H9 (cell line): ENCODE measurements around the gene NMUR2. TPM values are rescaled to one million over a fixed set of nuclear protein-coding genes. Genes with fewer than 3 reads are reported as not detected.

ENCODE experiments used
- DNase-seq: peaks from one replicate; pipeline ENCODE4 v3.0.0-alpha.2; 2017
- H2AFZ ChIP-seq: one replicate; pipeline ENCODE4 v1.6.1; 2013; ENCODE audit warnings: mild to moderate bottlenecking, low read length, control low read depth, moderate library complexity
- H2AK5ac ChIP-seq: 2 replicates; pipeline ENCODE4 v1.6.1; 2013; ENCODE audit warnings: low read length, control low read depth, mixed read lengths; ENCODE audit not compliant: insufficient read length
- H2BK120ac ChIP-seq: one replicate; pipeline ENCODE4 v1.6.1; 2013; ENCODE audit warnings: low read depth, mild to moderate bottlenecking, low read length, control low read depth, inconsistent platforms; ENCODE audit not compliant: poor library complexity, severe bottlenecking
- H2BK12ac ChIP-seq: 2 replicates; pipeline ENCODE4 v1.6.1; 2013; ENCODE audit warnings: low read length, control low read depth, mixed read lengths, low read depth; ENCODE audit not compliant: insufficient read length
- H2BK15ac ChIP-seq: 2 replicates; pipeline ENCODE4 v1.6.1; 2013; ENCODE audit warnings: low read depth, low read length, control low read depth
- H2BK20ac ChIP-seq: one replicate; pipeline ENCODE4 v1.6.1; 2013; ENCODE audit warnings: low read depth, mild to moderate bottlenecking, low read length, control low read depth, inconsistent platforms; ENCODE audit not compliant: poor library complexity, severe bottlenecking
- H2BK5ac ChIP-seq: 2 replicates; pipeline ENCODE4 v1.6.1; 2013; ENCODE audit warnings: low read length, control low read depth, mixed read lengths; ENCODE audit not compliant: insufficient read length
- H3K14ac ChIP-seq: 2 replicates; pipeline ENCODE4 v1.6.1; 2013; ENCODE audit warnings: low read length, control low read depth; ENCODE audit not compliant: insufficient read depth
- H3K18ac ChIP-seq: 2 replicates; pipeline ENCODE4 v1.6.1; 2013; ENCODE audit warnings: low read depth, mild to moderate bottlenecking, mixed read lengths, low read length, control low read depth; ENCODE audit not compliant: insufficient read length
- H3K23ac ChIP-seq: 2 replicates; pipeline ENCODE4 v1.6.1; 2013; ENCODE audit warnings: low read length, control low read depth, mixed read lengths, low read depth; ENCODE audit not compliant: insufficient read length
- H3K23me2 ChIP-seq: 2 replicates; pipeline ENCODE4 v1.6.1; 2013; ENCODE audit warnings: low read depth, mild to moderate bottlenecking, mixed read lengths, low read length, control low read depth; ENCODE audit not compliant: insufficient read length, poor library complexity, severe bottlenecking
- H3K27ac ChIP-seq: 2 replicates; pipeline ENCODE4 v1.5.1; 2013; ENCODE audit warnings: low read length, control low read depth, mixed read lengths, low read depth; ENCODE audit not compliant: insufficient read length
- H3K27me3 ChIP-seq: 2 replicates; pipeline ENCODE4 v1.6.1; 2013; ENCODE audit warnings: low read length, control low read depth, inconsistent platforms; ENCODE audit not compliant: insufficient read depth
- H3K4ac ChIP-seq: 2 replicates; pipeline ENCODE4 v1.6.1; 2013; ENCODE audit warnings: low read depth, mild to moderate bottlenecking, control low read depth, inconsistent platforms, low read length, moderate library complexity
- H3K4me1 ChIP-seq: 2 replicates; pipeline ENCODE4 v1.6.1; 2013; ENCODE audit warnings: low read length, control low read depth, inconsistent platforms; ENCODE audit not compliant: insufficient read depth
- H3K4me2 ChIP-seq: 2 replicates; pipeline ENCODE4 v1.6.1; 2013; ENCODE audit warnings: low read length, control low read depth, mixed read lengths; ENCODE audit not compliant: insufficient read length, insufficient read depth
- H3K56ac ChIP-seq: 2 replicates; pipeline ENCODE4 v1.6.1; 2013; ENCODE audit warnings: low read depth, mild to moderate bottlenecking, mixed read lengths, low read length, control low read depth; ENCODE audit not compliant: insufficient read length
- H3K79me1 ChIP-seq: 2 replicates; pipeline ENCODE4 v1.6.1; 2013; ENCODE audit warnings: low read depth, mild to moderate bottlenecking, moderate library complexity, low read length, control low read depth, inconsistent platforms; ENCODE audit not compliant: insufficient read depth, poor library complexity, severe bottlenecking
- H3K79me2 ChIP-seq: 2 replicates; pipeline ENCODE4 v1.6.1; 2013; ENCODE audit warnings: low read length, control low read depth, inconsistent platforms; ENCODE audit not compliant: insufficient read depth
- H3K9ac ChIP-seq: 2 replicates; pipeline ENCODE4 v1.6.1; 2013; ENCODE audit warnings: low read length, control low read depth, mixed read lengths; ENCODE audit not compliant: insufficient read length; ENCODE audit errors: extremely low read depth
- H3K9me3 ChIP-seq: one replicate; pipeline ENCODE4 v1.6.1; 2013; ENCODE audit warnings: low read depth, low read length, inconsistent platforms; ENCODE audit not compliant: control insufficient read depth
- H3T11ph ChIP-seq: one replicate; pipeline ENCODE4 v1.6.1; 2013; ENCODE audit warnings: mild to moderate bottlenecking, low read length, control low read depth, inconsistent platforms
- H4K20me1 ChIP-seq: one replicate; pipeline ENCODE4 v1.6.1; 2013; ENCODE audit not compliant: control insufficient read depth, insufficient read length, insufficient read depth
- H4K5ac ChIP-seq: 2 replicates; pipeline ENCODE4 v1.6.1; 2013; ENCODE audit warnings: low read depth, mild to moderate bottlenecking, mixed read lengths, low read length, control low read depth; ENCODE audit not compliant: insufficient read length
- H4K8ac ChIP-seq: replicated peaks from 2 replicates; pipeline ENCODE4 v1.6.1; 2013; ENCODE audit warnings: low read length, control low read depth, mixed read lengths, low read depth; ENCODE audit not compliant: insufficient read length
- H4K91ac ChIP-seq: 2 replicates; pipeline ENCODE4 v1.6.1; 2013; ENCODE audit warnings: low read depth, mild to moderate bottlenecking, moderate library complexity, mixed read lengths, low read length, control low read depth; ENCODE audit not compliant: insufficient read length
- H3K27ac Mint-ChIP-seq, 3 experiments: 2 replicates in 2 of 3; 3 replicates in 1 of 3; pipeline ENCODE4 v1.8.0; 2020 to 2021; ENCODE audit warnings: mixed read lengths in 3 of 3, mild to moderate bottlenecking in 1 of 3, moderate library complexity in 1 of 3
- H3K27me3 Mint-ChIP-seq: 2 replicates; pipeline ENCODE4 v1.8.0; 2021; ENCODE audit warnings: low read depth, mild to moderate bottlenecking, moderate library complexity, mixed read lengths
- H3K36me3 Mint-ChIP-seq, 3 experiments: 2 replicates in 2 of 3; 3 replicates in 1 of 3; pipeline ENCODE4 v1.8.0; 2020 to 2021; ENCODE audit warnings: low read depth in 3 of 3, mixed read lengths in 3 of 3; ENCODE audit not compliant: insufficient read depth in 1 of 3
- H3K4me1 Mint-ChIP-seq, 2 experiments: 2 replicates each; pipeline ENCODE4 v1.8.0; 2020; ENCODE audit warnings: mixed read lengths in 2 of 2
- H3K4me3 Mint-ChIP-seq, 2 experiments: 2 replicates in 1 of 2; 3 replicates in 1 of 2; pipeline ENCODE4 v1.8.0; 2020 to 2021; ENCODE audit warnings: mild to moderate bottlenecking in 2 of 2, mixed read lengths in 2 of 2, moderate library complexity in 1 of 2
- H3K9me3 Mint-ChIP-seq, 2 experiments: 2 replicates in 1 of 2; 3 replicates in 1 of 2; pipeline ENCODE4 v1.8.0; 2020; ENCODE audit warnings: mild to moderate bottlenecking in 2 of 2, mixed read lengths in 2 of 2, moderate library complexity in 1 of 2
- WGBS: extraction: QIAGEN DNeasy Blood & Tissue Kit; methylation state at CpG from one replicate; pipeline ENCODE4 v1.1.7; 2013; ENCODE audit warnings: missing lambda C conversion rate, low lambda C conversion rate, mixed read lengths; ENCODE audit not compliant: insufficient read length; ENCODE audit errors: extremely low coverage; 5-methylcytosine and 5-hydroxymethylcytosine counted together
- total RNA-seq: library from RNA; stranded (reverse); gene quantifications from 2 replicates; pipeline ENCODE4 v1.2.1, GENCODE V29; 2021
- TF ChIP-seq, protein P1 (sequence below): fragments of 200-600 bp; sonication (generic); conservative IDR thresholded peaks from 3 replicates; pipeline ENCODE4 v1.8.0; 2021; ENCODE audit warnings: antibody characterized with exemption, mild to moderate bottlenecking

Gene NMUR2
- total RNA-seq, 1 experiment from 2014 or later, result 0.11 TPM

GRCh38 chr5:152364172-152364571 is 40.9 kb downstream of the NMUR2 start:
- no peak overlapping the region for H3T11ph ChIP-seq
- TF ChIP-seq, protein P1, sequence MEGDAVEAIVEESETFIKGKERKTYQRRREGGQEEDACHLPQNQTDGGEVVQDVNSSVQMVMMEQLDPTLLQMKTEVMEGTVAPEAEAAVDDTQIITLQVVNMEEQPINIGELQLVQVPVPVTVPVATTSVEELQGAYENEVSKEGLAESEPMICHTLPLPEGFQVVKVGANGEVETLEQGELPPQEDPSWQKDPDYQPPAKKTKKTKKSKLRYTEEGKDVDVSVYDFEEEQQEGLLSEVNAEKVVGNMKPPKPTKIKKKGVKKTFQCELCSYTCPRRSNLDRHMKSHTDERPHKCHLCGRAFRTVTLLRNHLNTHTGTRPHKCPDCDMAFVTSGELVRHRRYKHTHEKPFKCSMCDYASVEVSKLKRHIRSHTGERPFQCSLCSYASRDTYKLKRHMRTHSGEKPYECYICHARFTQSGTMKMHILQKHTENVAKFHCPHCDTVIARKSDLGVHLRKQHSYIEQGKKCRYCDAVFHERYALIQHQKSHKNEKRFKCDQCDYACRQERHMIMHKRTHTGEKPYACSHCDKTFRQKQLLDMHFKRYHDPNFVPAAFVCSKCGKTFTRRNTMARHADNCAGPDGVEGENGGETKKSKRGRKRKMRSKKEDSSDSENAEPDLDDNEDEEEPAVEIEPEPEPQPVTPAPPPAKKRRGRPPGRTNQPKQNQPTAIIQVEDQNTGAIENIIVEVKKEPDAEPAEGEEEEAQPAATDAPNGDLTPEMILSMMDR, result no peak
- H4K91ac ChIP-seq, result no peak overlapping the region
- no peak overlapping the region for H3K9ac ChIP-seq
- no peak overlapping the region for H2BK5ac ChIP-seq
- H3K23me2 ChIP-seq, result no peaks in the 10 kb centered on the region
- H2AK5ac ChIP-seq, result no peak overlapping the region
- H3K4ac ChIP-seq, result no peak overlapping the region
- Mint-ChIP-seq H3K4me1 (no peaks in the 10 kb centered on the region), H3K36me3 (no peaks in the 10 kb centered on the region), H3K27ac (no peak overlapping the region), H3K9me3 (no peaks in the 10 kb centered on the region), H3K27me3 (peaks cover 3% of the 10 kb centered on the region; the same call in 1 of the 2 replicates), H3K4me3 (no peak overlapping the region)
- no peak overlapping the region for H3K14ac ChIP-seq
- H2BK12ac ChIP-seq, result no peak overlapping the region
- H3K79me2 ChIP-seq, result no peaks in the 10 kb centered on the region
- DNase-seq, result no peak
- H4K5ac ChIP-seq, result no peak overlapping the region
- H3K4me1 ChIP-seq, result no peaks in the 10 kb centered on the region
- no peak overlapping the region for H2BK20ac ChIP-seq
- no peaks in the 10 kb centered on the region for H3K9me3 ChIP-seq
- H3K79me1 ChIP-seq, result no peaks in the 10 kb centered on the region
- no peak overlapping the region for H2BK15ac ChIP-seq
- H3K27me3 ChIP-seq, result no peaks in the 10 kb centered on the region
- H3K56ac ChIP-seq, result no peak overlapping the region
- H3K4me2 ChIP-seq, result no peak overlapping the region
- H4K20me1 ChIP-seq, result no peaks in the 10 kb centered on the region
- no peak overlapping the region for H3K18ac ChIP-seq
- no peak overlapping the region for H2AFZ ChIP-seq
- no CpG with 5 or more reads among the region's 4 CpGs for WGBS
- H4K8ac ChIP-seq, result no peak overlapping the region
- H2BK120ac ChIP-seq, result no peak overlapping the region
- no peak overlapping the region for H3K27ac ChIP-seq
- H3K23ac ChIP-seq, result no peak overlapping the region
